ENCODE measurements around the gene ADARB1.

GRCh38 chr21:45182958-45183357, 108.6 kb downstream of the ADARB1 start:
- no peak for TF ChIP-seq CTCF (conservative IDR thresholded peaks at IDR 0.05; ENCODE audit: low read depth in 2 of 2)
- no peak for TF ChIP-seq NANOG (IDR thresholded peaks at IDR 0.05; ENCODE audit: borderline replicate concordance)
- TF ChIP-seq POLR2AphosphoS5 (IDR thresholded peaks at IDR 0.05; ENCODE audit: low read depth) = no peak
